IPS-15b (cell line): ENCODE measurements around the gene NME1.
"Not testable (repeated sequence)": the region's sequence is repeated elsewhere in the genome, so short reads cannot be mapped to it uniquely, and the experiment has no call there.

Experiments
- H3K27me3 ChIP-seq: one replicate; pipeline ENCODE4 v1.6.1; 2013; ENCODE audit warnings: low read length; ENCODE audit not compliant: control insufficient read depth, insufficient read depth
- H3K36me3 ChIP-seq: one replicate; pipeline ENCODE4 v1.6.1; 2013; ENCODE audit warnings: low read length; ENCODE audit not compliant: control insufficient read depth, insufficient read depth
- H3K4me1 ChIP-seq: one replicate; pipeline ENCODE4 v1.6.1; 2013; ENCODE audit warnings: mild to moderate bottlenecking, low read length; ENCODE audit not compliant: control insufficient read depth, insufficient read depth
- H3K4me3 ChIP-seq: one replicate; pipeline ENCODE4 v1.5.1; 2013; ENCODE audit warnings: low read depth, low read length
- H3K9ac ChIP-seq: one replicate; pipeline ENCODE4 v1.6.1; 2013; ENCODE audit warnings: low read depth, mild to moderate bottlenecking, low read length
- H3K9me3 ChIP-seq: one replicate; pipeline ENCODE4 v1.6.1; 2013; ENCODE audit warnings: mild to moderate bottlenecking, low read length; ENCODE audit not compliant: control insufficient read depth, insufficient read depth

The NME1 gene

GRCh38 chr17:51172030-51172429 is 18.7 kb downstream of the NME1 start:
- not testable (repeated sequence) for H3K27me3 ChIP-seq, H3K9me3 ChIP-seq, H3K9ac ChIP-seq, H3K4me3 ChIP-seq, H3K4me1 ChIP-seq
- peaks cover 30% of the 10 kb centered on the region for H3K36me3 ChIP-seq

- H3K9ac ChIP-seq = no peak overlapping the region
- no peaks in the 10 kb centered on the region for H3K27me3 ChIP-seq
- no peaks in the 10 kb centered on the region for H3K9me3 ChIP-seq
- no peak overlapping the region for H3K4me3 ChIP-seq
- no peaks in the 10 kb centered on the region for H3K36me3 ChIP-seq
- no peaks in the 10 kb centered on the region for H3K4me1 ChIP-seq
Measured at GRCh38 chr17:51180486-51180885, 27.1 kb downstream of the NME1 start.

- Histone ChIP-seq H3K9me3 (no peaks in the 10 kb centered on the region), H3K27me3 (no peaks in the 10 kb centered on the region), H3K36me3 (peaks cover 4% of the 10 kb centered on the region), H3K4me1 (no peaks in the 10 kb centered on the region), H3K4me3 (no peak overlapping the region), H3K9ac (no peak overlapping the region)
Measured at GRCh38 chr17:51184124-51184523, 30.8 kb downstream of the NME1 start.

GRCh38 chr17:51185763-51186332 is 32.5 kb downstream of the NME1 start:
- no peaks in the 10 kb centered on the region for H3K4me1 ChIP-seq
- no peaks in the 10 kb centered on the region for H3K27me3 ChIP-seq
- H3K36me3 ChIP-seq = peaks cover 4% of the 10 kb centered on the region

GRCh38 chr17:51188271-51188833 is 35.0 kb downstream of the NME1 start:
- Histone ChIP-seq H3K4me3 (no peak overlapping the region), H3K4me1 (no peaks in the 10 kb centered on the region), H3K27me3 (no peaks in the 10 kb centered on the region), H3K36me3 (peaks cover 14% of the 10 kb centered on the region), H3K9ac (no peak overlapping the region), H3K9me3 (no peaks in the 10 kb centered on the region)

More at GRCh38 chr17:51185763-51186332, 32.5 kb downstream of the NME1 start:
- no peak overlapping the region for H3K9ac ChIP-seq
- H3K9me3 ChIP-seq = no peaks in the 10 kb centered on the region
- H3K4me3 ChIP-seq = no peak overlapping the region

GRCh38 chr17:51189162-51189561 is 35.8 kb downstream of the NME1 start:
- H3K36me3 ChIP-seq = peaks cover 21% of the 10 kb centered on the region
- no peak overlapping the region for H3K4me3 ChIP-seq
- no peaks in the 10 kb centered on the region for H3K27me3 ChIP-seq
- no peaks in the 10 kb centered on the region for H3K9me3 ChIP-seq
- no peak overlapping the region for H3K9ac ChIP-seq
- H3K4me1 ChIP-seq = no peaks in the 10 kb centered on the region

- H3K9ac ChIP-seq = no peak overlapping the region
- H3K9me3 ChIP-seq = no peaks in the 10 kb centered on the region
- H3K4me1 ChIP-seq = no peaks in the 10 kb centered on the region
- H3K36me3 ChIP-seq = peaks cover 26% of the 10 kb centered on the region
- H3K4me3 ChIP-seq = no peak overlapping the region
- no peaks in the 10 kb centered on the region for H3K27me3 ChIP-seq
Measured at GRCh38 chr17:51189628-51190027, 36.3 kb downstream of the NME1 start.

GRCh38 chr17:51191895-51192294 is 38.5 kb downstream of the NME1 start:
- no peak overlapping the region for H3K9ac ChIP-seq
- H3K4me1 ChIP-seq = no peaks in the 10 kb centered on the region
- no peaks in the 10 kb centered on the region for H3K27me3 ChIP-seq
- H3K4me3 ChIP-seq = no peak overlapping the region
- peaks cover 27% of the 10 kb centered on the region for H3K36me3 ChIP-seq
- no peaks in the 10 kb centered on the region for H3K9me3 ChIP-seq

GRCh38 chr17:51197754-51198153 is 44.4 kb downstream of the NME1 start:
- Histone ChIP-seq H3K4me3 (no peak overlapping the region), H3K9me3 (no peaks in the 10 kb centered on the region), H3K9ac (no peak overlapping the region), H3K4me1 (no peaks in the 10 kb centered on the region), H3K27me3 (no peaks in the 10 kb centered on the region), H3K36me3 (peaks cover 24% of the 10 kb centered on the region)

- no peaks in the 10 kb centered on the region for H3K9me3 ChIP-seq
- no peaks in the 10 kb centered on the region for H3K4me1 ChIP-seq
- H3K4me3 ChIP-seq = no peak overlapping the region
- H3K27me3 ChIP-seq = no peaks in the 10 kb centered on the region
- peaks cover 13% of the 10 kb centered on the region for H3K36me3 ChIP-seq
- no peak overlapping the region for H3K9ac ChIP-seq
Measured at GRCh38 chr17:51200295-51200694, 46.9 kb downstream of the NME1 start.

GRCh38 chr17:51200846-51201245 is 47.5 kb downstream of the NME1 start:
- Histone ChIP-seq H3K4me3 (no peak overlapping the region), H3K36me3 (peaks cover 16% of the 10 kb centered on the region), H3K9me3 (no peaks in the 10 kb centered on the region), H3K9ac (no peak overlapping the region), H3K4me1 (no peaks in the 10 kb centered on the region), H3K27me3 (no peaks in the 10 kb centered on the region)

GRCh38 chr17:51203838-51204237 is 50.5 kb downstream of the NME1 start:
- H3K36me3 ChIP-seq = peaks cover 15% of the 10 kb centered on the region
- H3K4me3 ChIP-seq = no peak overlapping the region
- H3K9ac ChIP-seq = no peak overlapping the region
- H3K27me3 ChIP-seq = no peaks in the 10 kb centered on the region
- no peaks in the 10 kb centered on the region for H3K4me1 ChIP-seq
- H3K9me3 ChIP-seq = no peaks in the 10 kb centered on the region
